ENCODE results near the gene GOT2. TPM values are rescaled to one million over a fixed set of nuclear protein-coding genes. Genes with fewer than 3 reads are reported as not detected.

Gene GOT2
- polyA plus RNA-seq, 2 of the 4 experiments (the other 2 are of a cell fraction): 134 to 168 TPM

DNA sequence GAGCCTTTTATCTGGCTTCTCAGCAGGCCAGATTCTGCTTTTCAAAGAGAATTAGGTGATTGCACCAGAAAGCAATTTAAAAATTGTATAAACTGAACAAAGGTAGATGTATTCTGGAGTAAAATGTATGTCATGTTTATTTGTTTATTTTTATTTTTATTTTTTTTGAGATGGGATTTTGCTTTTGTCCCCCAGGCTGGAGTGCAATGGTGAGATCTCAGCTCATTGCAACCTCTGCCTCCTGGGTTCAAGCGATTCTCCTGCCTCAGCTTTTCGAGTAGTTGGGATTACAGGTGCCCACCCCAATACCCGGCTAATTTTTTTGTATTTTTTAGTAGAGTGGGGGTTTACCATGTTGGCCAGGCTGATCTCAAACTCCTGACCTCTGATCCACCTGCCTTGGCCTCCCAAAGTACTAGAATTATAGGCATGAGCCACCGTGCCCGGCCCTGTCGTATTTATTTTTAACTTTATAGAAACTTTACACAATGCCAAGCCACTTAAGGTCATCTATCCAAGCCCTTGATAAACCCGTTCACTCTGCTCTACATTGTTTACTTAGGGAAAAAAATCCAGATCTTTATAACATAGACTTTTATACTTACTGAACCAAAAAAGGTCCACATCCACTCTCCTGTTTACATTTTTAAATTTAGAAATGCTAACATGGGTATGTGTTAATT is 22.7 kb upstream of the GOT2 start (continued):
- TF ChIP-seq FOSL2 (IDR thresholded peaks at IDR 0.05): no peak
- TF ChIP-seq FOSL2 (CRISPR knock-in tag; IDR thresholded peaks at IDR 0.05): no peak
- TF ChIP-seq ZSCAN20 (CRISPR knock-in tag; IDR thresholded peaks at IDR 0.05): no peak

DNA sequence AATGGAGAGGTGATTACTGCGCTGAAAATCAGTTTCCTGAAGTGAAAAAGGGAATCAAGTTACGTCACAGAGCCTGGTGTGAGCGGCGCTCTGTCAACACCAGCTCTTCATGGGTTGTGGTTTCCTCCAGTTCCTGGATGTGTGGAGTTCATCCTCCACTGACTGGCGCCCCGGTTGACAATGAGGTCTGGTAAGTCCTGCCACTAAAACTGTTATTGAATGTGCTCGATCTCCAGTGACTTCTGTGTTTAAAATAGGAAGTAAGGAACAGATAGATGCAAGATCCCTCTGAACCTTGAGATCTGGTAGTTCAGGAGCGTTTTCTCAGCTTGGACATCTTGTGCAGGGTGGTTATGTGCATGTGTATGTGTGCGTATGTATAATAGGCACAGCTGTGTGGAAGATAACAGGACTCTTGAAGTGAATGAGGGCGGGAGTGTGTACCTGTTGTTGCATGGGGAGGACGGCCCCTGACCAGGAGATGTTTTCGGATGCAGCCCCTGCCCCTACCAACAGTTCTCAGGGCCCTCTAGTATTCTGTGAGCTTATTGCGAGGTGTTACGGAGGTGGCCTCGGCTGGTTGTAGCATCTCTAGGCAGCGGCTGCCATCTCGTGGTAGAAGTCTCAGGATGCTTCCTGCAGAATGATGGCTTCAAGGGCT is 22.0 kb upstream of the GOT2 start:
- TF ChIP-seq RAD21 (conservative IDR thresholded peaks at IDR 0.05 in 1 of 2, IDR thresholded peaks at IDR 0.05 in 1 of 2): peak; percentile 89 to 94
- TF ChIP-seq, protein P1, sequence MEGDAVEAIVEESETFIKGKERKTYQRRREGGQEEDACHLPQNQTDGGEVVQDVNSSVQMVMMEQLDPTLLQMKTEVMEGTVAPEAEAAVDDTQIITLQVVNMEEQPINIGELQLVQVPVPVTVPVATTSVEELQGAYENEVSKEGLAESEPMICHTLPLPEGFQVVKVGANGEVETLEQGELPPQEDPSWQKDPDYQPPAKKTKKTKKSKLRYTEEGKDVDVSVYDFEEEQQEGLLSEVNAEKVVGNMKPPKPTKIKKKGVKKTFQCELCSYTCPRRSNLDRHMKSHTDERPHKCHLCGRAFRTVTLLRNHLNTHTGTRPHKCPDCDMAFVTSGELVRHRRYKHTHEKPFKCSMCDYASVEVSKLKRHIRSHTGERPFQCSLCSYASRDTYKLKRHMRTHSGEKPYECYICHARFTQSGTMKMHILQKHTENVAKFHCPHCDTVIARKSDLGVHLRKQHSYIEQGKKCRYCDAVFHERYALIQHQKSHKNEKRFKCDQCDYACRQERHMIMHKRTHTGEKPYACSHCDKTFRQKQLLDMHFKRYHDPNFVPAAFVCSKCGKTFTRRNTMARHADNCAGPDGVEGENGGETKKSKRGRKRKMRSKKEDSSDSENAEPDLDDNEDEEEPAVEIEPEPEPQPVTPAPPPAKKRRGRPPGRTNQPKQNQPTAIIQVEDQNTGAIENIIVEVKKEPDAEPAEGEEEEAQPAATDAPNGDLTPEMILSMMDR (IDR thresholded peaks at IDR 0.05): peak; percentile 83
- no peak for TF ChIP-seq HDAC2 (IDR thresholded peaks at IDR 0.05)
- no peak for TF ChIP-seq RNF2 (IDR thresholded peaks at IDR 0.05; ENCODE audit: borderline replicate concordance, low read depth)
- TF ChIP-seq SMC3 (IDR thresholded peaks at IDR 0.05): peak; percentile 65
- TF ChIP-seq EHF (CRISPR knock-in tag; IDR thresholded peaks at IDR 0.05): no peak

DNA sequence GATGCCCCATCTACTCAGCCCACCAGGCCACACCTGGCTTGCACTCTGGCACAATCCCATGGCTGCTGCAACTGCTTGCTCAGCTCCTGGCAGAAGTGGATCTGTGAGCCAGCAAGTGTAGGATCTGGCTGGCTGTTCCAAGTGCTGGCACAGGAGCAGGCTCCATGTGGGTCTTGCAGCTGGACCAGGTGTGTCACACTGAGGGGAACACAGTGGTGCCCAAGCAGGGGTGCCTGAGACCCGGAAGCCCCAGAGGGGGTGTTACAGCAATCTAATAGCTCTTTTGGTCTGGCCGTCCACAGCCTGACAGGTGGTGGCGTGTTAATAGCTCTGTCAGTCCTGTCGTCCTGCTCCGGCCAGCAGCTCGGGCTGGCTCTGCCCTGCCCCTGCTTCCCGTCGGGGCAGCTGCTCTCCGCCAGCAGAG is 19.6 kb upstream of the GOT2 start:
- Histone ChIP-seq H3K4me1 (no peaks in the 10 kb centered on the region), H3K4me3 (no peak overlapping the region), H3K4me2 (no peak overlapping the region), H3K27ac (no peak overlapping the region), H3K9me3 (no peaks in the 10 kb centered on the region)
- ChIA-PET POLR2A (no interaction called here), CTCF (interaction anchor here (1.0 to 5.3 kb wide), 3 partner anchors 20 to 259 kb away, joined by 5 to 45 read pairs (median 9); partner anchors contain the start of gene GOT2)
- FAIRE-seq: no peak
- WGBS (ENCODE audit: missing lambda C conversion rate): 78% methylated on average over 7 of the region's 9 CpGs
- DNase-seq (ENCODE audit: low read depth in 1 of 2, low spot score in 1 of 2): no peak
- peak; percentile 8 to 21; a peak in 1 of 6 replicates for ATAC-seq
- TF ChIP-seq EHMT2 (IDR thresholded peaks at IDR 0.05; ENCODE audit: low read depth) (no peak), RARB (CRISPR knock-in tag; IDR thresholded peaks at IDR 0.05) (no peak), PHF8 (IDR thresholded peaks at IDR 0.05; ENCODE audit: borderline replicate concordance, low read depth) (no peak)
- TF ChIP-seq, protein P2, sequence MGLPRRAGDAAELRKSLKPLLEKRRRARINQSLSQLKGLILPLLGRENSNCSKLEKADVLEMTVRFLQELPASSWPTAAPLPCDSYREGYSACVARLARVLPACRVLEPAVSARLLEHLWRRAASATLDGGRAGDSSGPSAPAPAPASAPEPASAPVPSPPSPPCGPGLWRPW (IDR thresholded peaks at IDR 0.05): no peak

More for the DNA sequence above, 22.0 kb upstream of the GOT2 start:
- peak; percentile 70 to 81 for DNase-seq (ENCODE audit: low read depth in 1 of 2, low spot score in 1 of 2)
- Histone ChIP-seq H3K9me3 (no peaks in the 10 kb centered on the region), H3K4me1 (no peaks in the 10 kb centered on the region), H3K27ac (no peak overlapping the region), H3K4me3 (no peak overlapping the region), H3K4me2 (peak overlapping the region; percentile 13; the same call in 1 of the 3 replicates)
- peak; percentile 98 for ATAC-seq
- ChIA-PET POLR2A (interaction anchor here (0.5 to 1.6 kb wide), 3 partner anchors 21 to 77 kb away, joined by 4 to 6 read pairs (median 6); no protein-coding TSS in a partner anchor), CTCF (interaction anchor here (0.6 to 5.3 kb wide), 64 partner anchors 9 to 850 kb away, joined by 3 to 45 read pairs (median 4); partner anchors contain the start of genes NDRG4, SETD6 and SLC38A7)
- peak; percentile 7 for FAIRE-seq
- WGBS (ENCODE audit: missing lambda C conversion rate): 33% methylated on average over 17 of the region's 17 CpGs

DNA sequence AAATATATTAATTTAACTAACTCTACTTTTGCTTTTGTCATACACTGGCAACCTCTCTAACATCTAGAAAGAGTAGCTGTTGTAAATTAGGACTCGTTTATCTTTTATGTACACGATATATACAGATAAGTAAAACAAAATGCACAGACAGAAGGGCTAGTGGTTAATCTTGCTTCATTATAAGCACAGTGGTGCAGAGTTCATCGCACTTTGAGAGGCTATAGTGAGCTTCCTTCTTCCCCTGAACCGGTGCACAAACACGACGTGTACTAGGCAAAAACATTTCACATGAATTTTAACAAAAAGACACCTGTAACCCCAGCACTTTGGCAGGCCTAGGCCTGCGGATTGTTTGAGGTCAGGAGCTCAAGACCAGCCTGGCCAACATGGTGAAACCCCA is 10.4 kb upstream of the GOT2 start:
- ChIA-PET CTCF (interaction anchor here (1.1 to 1.7 kb wide), 2 partner anchors 12 to 65 kb away, joined by 4 to 6 read pairs; no protein-coding TSS in a partner anchor), POLR2A (no interaction called here)
- Histone ChIP-seq H3K27ac (no peak overlapping the region), H3K4me3 (no peak overlapping the region), H3K4me2 (no peak overlapping the region), H3K4me1 (no peaks in the 10 kb centered on the region), H3K9me3 (no peaks in the 10 kb centered on the region)
- ATAC-seq (no peak), FAIRE-seq (no peak), DNase-seq (ENCODE audit: low read depth in 1 of 2, low spot score in 1 of 2) (no peak)
- WGBS (ENCODE audit: missing lambda C conversion rate): 77% methylated on average over 7 of the region's 7 CpGs
- TF ChIP-seq HDAC2 (IDR thresholded peaks at IDR 0.05) (no peak), KDM1A (IDR thresholded peaks at IDR 0.05; ENCODE audit: low read depth) (no peak), FOSL2 (IDR thresholded peaks at IDR 0.05) (no peak), FOSL2 (CRISPR knock-in tag; IDR thresholded peaks at IDR 0.05) (no peak), POLR2A (IDR thresholded peaks at IDR 0.05; ENCODE audit: low read length) (no peak), CBX8 (IDR thresholded peaks at IDR 0.05) (no peak), RFX5 (IDR thresholded peaks at IDR 0.05) (no peak), RCOR1 (IDR thresholded peaks at IDR 0.05; ENCODE audit: low read depth, low read length) (no peak), KDM5A (IDR thresholded peaks at IDR 0.05) (no peak)
- TF ChIP-seq, protein P3, sequence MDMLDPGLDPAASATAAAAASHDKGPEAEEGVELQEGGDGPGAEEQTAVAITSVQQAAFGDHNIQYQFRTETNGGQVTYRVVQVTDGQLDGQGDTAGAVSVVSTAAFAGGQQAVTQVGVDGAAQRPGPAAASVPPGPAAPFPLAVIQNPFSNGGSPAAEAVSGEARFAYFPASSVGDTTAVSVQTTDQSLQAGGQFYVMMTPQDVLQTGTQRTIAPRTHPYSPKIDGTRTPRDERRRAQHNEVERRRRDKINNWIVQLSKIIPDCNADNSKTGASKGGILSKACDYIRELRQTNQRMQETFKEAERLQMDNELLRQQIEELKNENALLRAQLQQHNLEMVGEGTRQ (IDR thresholded peaks at IDR 0.05): no peak
- TF ChIP-seq, protein P4, sequence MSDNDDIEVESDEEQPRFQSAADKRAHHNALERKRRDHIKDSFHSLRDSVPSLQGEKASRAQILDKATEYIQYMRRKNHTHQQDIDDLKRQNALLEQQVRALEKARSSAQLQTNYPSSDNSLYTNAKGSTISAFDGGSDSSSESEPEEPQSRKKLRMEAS (IDR thresholded peaks at IDR 0.05): no peak
- TF ChIP-seq, protein P5, sequence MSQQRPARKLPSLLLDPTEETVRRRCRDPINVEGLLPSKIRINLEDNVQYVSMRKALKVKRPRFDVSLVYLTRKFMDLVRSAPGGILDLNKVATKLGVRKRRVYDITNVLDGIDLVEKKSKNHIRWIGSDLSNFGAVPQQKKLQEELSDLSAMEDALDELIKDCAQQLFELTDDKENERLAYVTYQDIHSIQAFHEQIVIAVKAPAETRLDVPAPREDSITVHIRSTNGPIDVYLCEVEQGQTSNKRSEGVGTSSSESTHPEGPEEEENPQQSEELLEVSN (IDR thresholded peaks at IDR 0.05; ENCODE audit: borderline replicate concordance, low read depth): no peak
- TF ChIP-seq, protein P6, sequence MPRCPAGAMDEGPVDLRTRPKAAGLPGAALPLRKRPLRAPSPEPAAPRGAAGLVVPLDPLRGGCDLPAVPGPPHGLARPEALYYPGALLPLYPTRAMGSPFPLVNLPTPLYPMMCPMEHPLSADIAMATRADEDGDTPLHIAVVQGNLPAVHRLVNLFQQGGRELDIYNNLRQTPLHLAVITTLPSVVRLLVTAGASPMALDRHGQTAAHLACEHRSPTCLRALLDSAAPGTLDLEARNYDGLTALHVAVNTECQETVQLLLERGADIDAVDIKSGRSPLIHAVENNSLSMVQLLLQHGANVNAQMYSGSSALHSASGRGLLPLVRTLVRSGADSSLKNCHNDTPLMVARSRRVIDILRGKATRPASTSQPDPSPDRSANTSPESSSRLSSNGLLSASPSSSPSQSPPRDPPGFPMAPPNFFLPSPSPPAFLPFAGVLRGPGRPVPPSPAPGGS (IDR thresholded peaks at IDR 0.05): no peak
- TF ChIP-seq, protein P1 (IDR thresholded peaks at IDR 0.05): no peak

All from A549 (cell line).